Kidney (tissue), 14 donors: ENCODE results near the gene PSEN1. TPM values are rescaled to one million over a fixed set of nuclear protein-coding genes. Genes with fewer than 3 reads are reported as not detected.

Experiments used
- DNase-seq, 5 donors: peaks; one replicate each; pipeline ENCODE4 v3.0.0-alpha.2; 2013 to 2020
- FAIRE-seq: peaks from 2 replicates; lab custom pipeline; 2012; peaks lifted over from hg19 to GRCh38; lab: Jason Lieb, UNC
- H3K27ac ChIP-seq, 2 donors: one replicate each; pipeline ENCODE4 v1.7.0; 2013; ENCODE audit warnings: low read depth in 2 of 2, low read length in 2 of 2, inconsistent platforms in 1 of 2
- H3K27me3 ChIP-seq: one replicate; pipeline ENCODE4 v1.7.1; 2013; ENCODE audit warnings: low read length, inconsistent platforms; ENCODE audit not compliant: control insufficient read depth, insufficient read depth
- H3K36me3 ChIP-seq, 3 donors: one replicate each; pipeline versions ENCODE4 v1.7.0 to v1.7.1; 2013; ENCODE audit warnings: low read length in 3 of 3, control low read depth in 1 of 3, inconsistent platforms in 1 of 3; ENCODE audit not compliant: insufficient read depth in 3 of 3, control insufficient read depth in 2 of 3
- H3K4me1 ChIP-seq, 3 donors: one replicate each; pipeline versions ENCODE4 v1.7.0 to v1.7.1; 2013; ENCODE audit warnings: low read length in 3 of 3, inconsistent platforms in 1 of 3, low read depth in 1 of 3; ENCODE audit not compliant: control insufficient read depth in 2 of 3, insufficient read depth in 2 of 3
- H3K4me3 ChIP-seq, 3 donors: one replicate each; pipeline versions ENCODE4 v1.7.0 to v1.8.1; 2013; ENCODE audit warnings: low read length in 3 of 3, control low read depth in 1 of 3, inconsistent platforms in 1 of 3
- H3K9ac ChIP-seq, 3 donors: one replicate each; pipeline versions ENCODE4 v1.7.0 to v1.7.1; 2013; ENCODE audit warnings: low read length in 3 of 3, control low read depth in 1 of 3, inconsistent platforms in 1 of 3
- H3K9me3 ChIP-seq, 3 donors: one replicate each; pipeline versions ENCODE4 v1.7.0 to v1.7.1; 2013; ENCODE audit warnings: low read length in 3 of 3, control low read depth in 1 of 3, inconsistent platforms in 1 of 3; ENCODE audit not compliant: control insufficient read depth in 2 of 3, insufficient read depth in 1 of 3
- intact Hi-C: fragments of 100-400 bp; cut with DNase I; formaldehyde crosslinking; loops from one replicate; pipeline ENCODE4 v1.11.1; 2022
- polyA plus RNA-seq: library from polyadenylated mRNA; stranded (reverse); fragments of 350-450 nt; fragmentation: Illumina TruSeq; extraction: RNeasy Lipid Tissue Mini Kit (QIAGEN cat#74804); gene quantifications from one replicate; pipeline ENCODE4 v1.2.3, GENCODE V29; 2014; ENCODE audit warnings: low read depth, low replicate concordance; ENCODE audit not compliant: insufficient read depth
- total RNA-seq: library from RNA; stranded (reverse); fragmentation: NEBNext Ultra II Directional; extraction: Animal tissue kit (Norgen Biotek cat#: 25700); gene quantifications from one replicate; pipeline ENCODE4 v1.2.1, GENCODE V29; 2021
- TF ChIP-seq, protein P1 (sequence below): IDR thresholded peaks from 3 replicates; pipeline ENCODE4 v1.5.1; 2012; ENCODE audit warnings: mild to moderate bottlenecking, moderate library complexity, borderline replicate concordance; ENCODE audit not compliant: insufficient read depth; ENCODE audit errors: extremely low read depth
- donor health status: control.
- donor health status: control.
- donor health status: control.
- donor health status: control.
- donor health status: control.
- donor health status: DM: yes; HTN: yes; CAD: no.
- donor health status: Normal renal cell carcinoma (clear cell type).

Gene PSEN1
- total and polyA plus RNA-seq, 2 donors from 2014 or later, result 33.5 to 68.6 TPM

DNA sequence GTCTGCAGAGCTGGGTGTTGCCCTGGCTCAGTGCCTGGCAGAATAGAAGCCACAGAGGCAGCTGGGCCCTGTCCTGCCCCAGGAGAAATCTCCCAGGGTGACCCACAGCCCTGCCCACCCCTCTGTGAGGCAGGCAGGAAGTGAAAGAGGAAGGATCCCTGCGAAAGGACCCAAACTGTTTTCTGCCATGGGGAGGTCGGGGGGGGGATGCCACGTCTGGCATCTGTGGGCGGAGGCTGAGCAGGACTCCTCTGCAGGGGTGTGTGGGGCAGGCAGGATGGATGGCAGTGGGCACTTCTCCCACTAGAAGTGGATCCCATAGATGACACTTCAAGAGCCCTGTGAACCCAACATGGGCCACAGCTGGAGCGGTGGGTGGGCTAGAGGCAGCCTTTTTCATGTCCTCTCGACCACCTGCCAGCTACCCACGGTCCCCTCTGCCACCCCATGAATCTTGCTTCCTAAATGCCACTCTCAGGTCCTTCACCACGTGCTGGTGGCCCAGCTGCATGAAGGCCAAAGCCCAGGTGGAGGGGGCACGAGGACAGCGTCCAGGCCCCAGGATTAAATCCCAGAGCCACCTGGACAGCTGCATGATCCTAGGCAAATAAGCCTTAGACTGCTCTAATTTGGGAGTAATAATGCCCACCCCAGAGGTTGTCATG lies 104.6 kb downstream of the PSEN1 start:
- Histone ChIP-seq H3K9me3 (no peaks in the 10 kb centered on the region), H3K9ac (no peak overlapping the region), H3K27ac (peak overlapping the region in 1 of 2 donors; percentile 27), H3K4me1 (peaks cover 0 to 35% (median 10%) of the 10 kb centered on the region in 3 donors), H3K27me3 (peaks cover 6% of the 10 kb centered on the region), H3K36me3 (peaks cover 0 to 7% (median 0%) of the 10 kb centered on the region in 3 donors), H3K4me3 (no peak overlapping the region)
- TF ChIP-seq, protein P1, sequence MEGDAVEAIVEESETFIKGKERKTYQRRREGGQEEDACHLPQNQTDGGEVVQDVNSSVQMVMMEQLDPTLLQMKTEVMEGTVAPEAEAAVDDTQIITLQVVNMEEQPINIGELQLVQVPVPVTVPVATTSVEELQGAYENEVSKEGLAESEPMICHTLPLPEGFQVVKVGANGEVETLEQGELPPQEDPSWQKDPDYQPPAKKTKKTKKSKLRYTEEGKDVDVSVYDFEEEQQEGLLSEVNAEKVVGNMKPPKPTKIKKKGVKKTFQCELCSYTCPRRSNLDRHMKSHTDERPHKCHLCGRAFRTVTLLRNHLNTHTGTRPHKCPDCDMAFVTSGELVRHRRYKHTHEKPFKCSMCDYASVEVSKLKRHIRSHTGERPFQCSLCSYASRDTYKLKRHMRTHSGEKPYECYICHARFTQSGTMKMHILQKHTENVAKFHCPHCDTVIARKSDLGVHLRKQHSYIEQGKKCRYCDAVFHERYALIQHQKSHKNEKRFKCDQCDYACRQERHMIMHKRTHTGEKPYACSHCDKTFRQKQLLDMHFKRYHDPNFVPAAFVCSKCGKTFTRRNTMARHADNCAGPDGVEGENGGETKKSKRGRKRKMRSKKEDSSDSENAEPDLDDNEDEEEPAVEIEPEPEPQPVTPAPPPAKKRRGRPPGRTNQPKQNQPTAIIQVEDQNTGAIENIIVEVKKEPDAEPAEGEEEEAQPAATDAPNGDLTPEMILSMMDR, result no peak
- FAIRE-seq (no peak), DNase-seq (peak in 1 of 5 donors; percentile 33)
- intact Hi-C loops, result no loop called here

DNA sequence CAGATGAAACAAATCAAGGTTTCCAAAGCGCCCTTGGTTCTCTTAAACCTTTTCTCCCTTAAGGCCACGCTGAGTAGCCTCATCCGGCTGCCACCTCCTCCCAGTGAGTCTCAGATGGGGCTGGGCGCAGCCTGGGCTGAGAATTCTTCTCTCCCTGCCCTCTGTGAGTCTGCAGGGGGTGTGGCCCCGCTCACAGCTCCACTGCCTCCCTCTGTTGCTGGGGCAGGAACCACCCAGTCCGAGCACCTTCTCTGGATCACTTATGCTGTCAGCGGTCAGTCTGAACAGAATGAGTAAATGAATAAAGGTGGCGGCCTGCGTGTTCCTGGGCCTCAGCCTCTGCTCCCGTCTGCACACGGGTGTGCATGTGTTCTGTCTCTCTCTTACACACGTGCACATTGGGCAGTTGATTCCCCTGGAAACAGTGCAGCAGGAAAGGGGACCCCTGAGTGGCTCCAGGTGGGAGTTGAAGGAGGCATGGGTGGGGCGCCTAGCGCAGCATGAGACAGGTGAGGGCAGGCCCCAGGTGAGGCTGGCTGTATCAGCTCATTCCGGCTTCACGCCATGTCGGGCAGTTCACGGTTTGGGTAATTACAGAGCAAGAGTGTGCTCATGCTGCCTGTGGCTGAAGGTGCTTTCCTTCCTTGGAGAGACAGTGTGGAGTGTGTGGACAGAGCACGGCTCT lies 105.3 kb downstream of the PSEN1 start:
- Histone ChIP-seq H3K9me3 (no peaks in the 10 kb centered on the region), H3K9ac (peak overlapping the region in 1 of 3 donors; percentile 59), H3K36me3 (peaks cover 0 to 7% (median 0%) of the 10 kb centered on the region in 3 donors), H3K27me3 (peaks cover 6% of the 10 kb centered on the region), H3K4me3 (no peak overlapping the region), H3K4me1 (peaks cover 0 to 35% (median 7%) of the 10 kb centered on the region in 3 donors), H3K27ac (peak overlapping the region; percentile 23 to 27)
- intact Hi-C loops, result no loop called here
- TF ChIP-seq, protein P1, result no peak
- peak in 2 of 5 donors; percentile 49 to 85 for DNase-seq
- no peak for FAIRE-seq

DNA sequence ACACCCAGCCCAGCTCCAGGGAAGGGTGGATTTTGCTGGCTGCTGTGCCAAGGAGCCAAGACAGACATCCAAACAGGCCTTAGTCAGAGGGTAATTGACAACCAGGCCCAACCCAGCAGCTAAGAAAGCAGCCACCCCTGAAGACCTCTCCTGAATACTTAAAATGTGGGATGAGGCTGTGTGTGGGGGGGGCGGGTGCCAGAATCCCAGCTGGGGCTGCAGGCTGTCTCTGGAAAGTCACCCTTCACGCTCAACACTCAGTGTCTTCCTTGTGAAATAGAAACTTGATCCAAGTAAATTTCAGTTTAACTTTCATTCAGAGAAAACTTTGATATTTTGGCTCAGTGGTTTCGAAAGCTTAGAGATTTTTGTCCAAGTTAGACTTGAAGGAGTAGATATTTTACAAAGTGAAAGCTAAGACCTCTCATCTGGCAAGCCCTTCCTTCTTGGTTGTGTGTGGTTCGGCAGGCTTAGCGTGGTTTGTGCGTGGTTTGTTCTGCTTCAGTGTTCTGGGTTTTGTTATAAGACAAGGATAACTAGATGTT lies 106.1 kb downstream of the PSEN1 start:
- peak in 4 of 5 donors; percentile 56 to 78 (median 58) for DNase-seq
- Histone ChIP-seq H3K9me3 (no peaks in the 10 kb centered on the region), H3K4me3 (no peak overlapping the region), H3K9ac (peak overlapping the region in 1 of 3 donors; percentile 59), H3K36me3 (peaks cover 0 to 7% (median 0%) of the 10 kb centered on the region in 3 donors), H3K4me1 (peaks cover 0 to 31% (median 7%) of the 10 kb centered on the region in 3 donors), H3K27ac (peak overlapping the region in 1 of 2 donors; percentile 23), H3K27me3 (peaks cover 6% of the 10 kb centered on the region)
- TF ChIP-seq, protein P1, result no peak
- no peak for FAIRE-seq
- intact Hi-C loops, result no loop called here
